NB4 (cell line): Measurements from ENCODE around the gene GFER.
A peak's percentile ranks its signal among the peaks of the same experiment; 100 is the strongest.

Experiments used
- DNase-seq: peaks from one replicate; pipeline ENCODE4 v3.0.0; 2010; ENCODE audit warnings: low read depth
- H3K4me3 ChIP-seq: one replicate; pipeline ENCODE4 v1.5.1; 2011; ENCODE audit warnings: mild to moderate bottlenecking, low read depth, low read length, moderate library complexity
- CTCF ChIP-seq: IDR thresholded peaks from one replicate; pipeline ENCODE4 v1.5.1; 2012; ENCODE audit warnings: low read depth, low read length
- MYC ChIP-seq: IDR thresholded peaks from 2 replicates; pipeline ENCODE4 v1.6.1; 2011; ENCODE audit warnings: low read depth, low read length
- POLR2A ChIP-seq: IDR thresholded peaks from 2 replicates; pipeline ENCODE4 v1.6.1; 2011; ENCODE audit warnings: mild to moderate bottlenecking; ENCODE audit not compliant: insufficient read length; ENCODE audit errors: extremely low read depth
- TF ChIP-seq, protein P1 (sequence below): IDR thresholded peaks from 2 replicates; pipeline ENCODE4 v1.6.1; 2011; ENCODE audit warnings: low read depth, low read length

Gene GFER

DNA sequence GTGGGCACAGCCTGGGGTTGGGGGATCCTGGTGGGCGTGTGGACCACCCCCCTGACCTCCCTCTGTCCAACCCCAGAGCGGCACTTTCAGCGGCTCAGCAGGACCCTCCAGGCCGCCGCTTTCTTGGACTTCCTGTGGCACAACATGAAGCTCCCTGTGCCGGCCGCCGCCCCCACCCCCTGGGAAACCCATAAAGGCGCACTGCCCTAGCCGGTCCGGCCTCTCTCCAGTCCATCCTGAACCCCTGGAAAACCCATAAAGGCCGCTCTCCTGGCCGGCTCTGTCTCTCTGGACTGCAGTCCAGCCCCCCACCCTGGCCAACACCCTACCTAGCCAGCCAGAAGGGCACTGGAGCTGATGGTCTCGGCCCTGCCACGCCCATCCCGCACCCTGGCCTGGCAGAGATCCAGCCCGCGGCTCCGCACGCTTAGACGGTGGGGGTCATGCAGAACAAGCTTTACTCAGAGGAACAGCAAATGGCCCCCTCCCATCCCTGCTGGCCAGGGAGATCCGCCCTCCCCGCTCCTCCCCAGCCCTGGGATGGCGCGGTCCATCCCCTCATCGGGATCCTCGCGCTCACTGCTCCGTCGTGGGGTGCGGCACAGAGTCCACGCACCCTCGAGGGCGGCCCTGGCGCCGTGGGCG is 5.4 kb upstream of the GFER start:
- no peak for DNase-seq
- H3K4me3 ChIP-seq: no peak overlapping the region

DNA sequence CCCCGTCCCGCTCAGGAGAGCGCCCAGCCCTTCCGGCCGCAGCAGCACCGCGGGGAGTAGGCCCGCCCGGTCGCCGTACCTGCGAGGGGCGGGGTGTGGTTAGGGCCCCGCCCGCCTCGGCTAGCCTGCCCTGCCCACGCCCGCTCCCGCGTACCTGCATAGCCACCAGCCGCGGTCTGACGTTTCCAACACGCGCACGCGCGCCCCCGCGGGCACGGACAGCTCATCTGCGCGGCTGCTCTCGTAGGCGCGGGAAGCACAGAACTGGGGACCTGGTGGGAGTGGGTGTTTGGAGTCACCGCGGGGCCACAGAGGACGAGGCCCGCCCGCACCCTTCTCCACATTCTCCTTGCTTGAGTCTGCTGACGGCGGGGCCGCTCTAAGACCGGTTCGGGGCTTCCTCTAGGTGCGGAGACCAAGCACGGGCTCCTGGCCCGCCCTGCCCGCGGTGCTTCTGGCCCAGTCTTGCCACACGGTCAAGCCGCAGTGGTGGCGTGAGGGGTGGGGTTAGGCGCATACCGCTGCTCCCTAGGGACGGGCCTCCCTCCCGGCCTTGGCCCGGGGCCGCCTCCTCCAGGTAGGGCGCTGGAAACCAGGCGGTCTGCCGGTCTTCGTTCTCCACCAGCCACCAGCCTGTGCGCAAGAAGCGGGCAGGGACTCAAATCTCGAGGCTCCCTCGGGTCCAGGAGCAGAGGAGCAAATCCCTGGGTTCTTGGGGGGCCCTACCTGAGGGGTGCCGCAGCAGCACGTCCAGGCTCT is 4.5 kb upstream of the GFER start:
- no peak overlapping the region for H3K4me3 ChIP-seq
- peak; percentile 32 for DNase-seq
- no peak for TF ChIP-seq CTCF
- TF ChIP-seq, protein P1, sequence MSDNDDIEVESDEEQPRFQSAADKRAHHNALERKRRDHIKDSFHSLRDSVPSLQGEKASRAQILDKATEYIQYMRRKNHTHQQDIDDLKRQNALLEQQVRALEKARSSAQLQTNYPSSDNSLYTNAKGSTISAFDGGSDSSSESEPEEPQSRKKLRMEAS: no peak
- TF ChIP-seq MYC: no peak
- no peak for TF ChIP-seq POLR2A

More for the DNA sequence above, 5.4 kb upstream of the GFER start:
- TF ChIP-seq MYC (no peak), POLR2A (no peak), CTCF (no peak)
- TF ChIP-seq, protein P1: no peak

GRCh38 chr16:1980030-1980769 is 3.8 kb upstream of the GFER start:
- TF ChIP-seq POLR2A: no peak
- no peak for TF ChIP-seq MYC
- TF ChIP-seq, protein P1: no peak
- TF ChIP-seq CTCF: no peak
- no peak for DNase-seq
- H3K4me3 ChIP-seq: no peak overlapping the region

DNA sequence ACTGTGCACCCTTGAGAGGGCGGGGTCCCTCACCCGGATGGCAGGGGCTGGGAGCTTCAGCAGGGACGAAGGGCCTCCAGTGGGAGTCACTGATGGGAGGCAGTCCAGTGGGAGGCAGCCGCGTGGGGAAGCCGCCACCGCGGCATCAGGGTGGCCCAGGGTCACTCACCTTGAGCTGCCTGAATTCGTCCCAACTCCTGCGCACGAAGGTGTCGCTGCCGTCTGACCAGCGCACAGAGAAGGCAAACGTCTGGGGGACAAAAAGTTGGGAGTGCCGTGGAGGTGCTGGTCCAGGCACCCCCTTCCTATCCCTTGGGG is 3.3 kb upstream of the GFER start:
- TF ChIP-seq, protein P1: no peak
- TF ChIP-seq POLR2A (no peak), MYC (no peak), CTCF (no peak)
- H3K4me3 ChIP-seq: no peak overlapping the region
- no peak for DNase-seq

DNA sequence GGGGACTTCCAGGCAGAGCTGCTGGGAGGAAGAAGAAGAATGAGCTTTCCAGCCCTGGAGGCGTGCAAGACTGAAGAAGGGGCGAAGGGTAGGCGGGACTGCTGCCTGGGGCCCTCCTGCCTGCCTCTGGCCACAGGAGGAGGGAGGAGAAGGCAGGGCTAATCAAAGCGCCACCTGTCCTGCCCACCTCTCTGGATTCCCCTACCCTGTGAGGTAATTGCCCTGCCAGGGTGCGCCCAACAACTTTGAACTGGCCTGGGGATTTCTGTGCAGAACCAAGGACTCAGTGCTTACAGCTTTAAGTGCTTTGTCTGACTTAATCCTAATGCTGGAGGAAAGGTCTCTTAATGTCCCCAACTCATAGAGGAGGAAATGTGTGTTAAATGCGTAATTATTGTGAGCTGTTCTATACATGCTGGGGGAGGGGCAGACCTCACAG is 2.6 kb upstream of the GFER start, which contains the start of gene NOXO1:
Gene NOXO1 (minus strand): TSS at position 72 of the 439 bp plus-strand sequence. CDS start 290 bp downstream, outside the sequence.
- H3K4me3 ChIP-seq: no peak within 1 kb of the TSS
- TF ChIP-seq POLR2A (no peak), MYC (no peak), CTCF (no peak)
- TF ChIP-seq, protein P1: no peak
- no peak for DNase-seq
